ENCODE measurements around the gene LRRC56. TPM values are rescaled to one million over a fixed set of nuclear protein-coding genes. Genes with fewer than 3 reads are reported as not detected.

Gene LRRC56, protein sequence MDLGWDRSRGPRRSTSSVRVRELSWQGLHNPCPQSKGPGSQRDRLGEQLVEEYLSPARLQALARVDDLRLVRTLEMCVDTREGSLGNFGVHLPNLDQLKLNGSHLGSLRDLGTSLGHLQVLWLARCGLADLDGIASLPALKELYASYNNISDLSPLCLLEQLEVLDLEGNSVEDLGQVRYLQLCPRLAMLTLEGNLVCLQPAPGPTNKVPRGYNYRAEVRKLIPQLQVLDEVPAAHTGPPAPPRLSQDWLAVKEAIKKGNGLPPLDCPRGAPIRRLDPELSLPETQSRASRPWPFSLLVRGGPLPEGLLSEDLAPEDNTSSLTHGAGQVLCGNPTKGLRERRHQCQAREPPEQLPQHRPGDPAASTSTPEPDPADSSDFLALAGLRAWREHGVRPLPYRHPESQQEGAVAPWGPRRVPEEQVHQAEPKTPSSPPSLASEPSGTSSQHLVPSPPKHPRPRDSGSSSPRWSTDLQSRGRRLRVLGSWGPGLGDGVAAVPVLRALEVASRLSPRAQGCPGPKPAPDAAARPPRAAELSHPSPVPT
- 1 to 10 TPM; 2.8 to 3.2 TPM for total RNA-seq

DNA sequence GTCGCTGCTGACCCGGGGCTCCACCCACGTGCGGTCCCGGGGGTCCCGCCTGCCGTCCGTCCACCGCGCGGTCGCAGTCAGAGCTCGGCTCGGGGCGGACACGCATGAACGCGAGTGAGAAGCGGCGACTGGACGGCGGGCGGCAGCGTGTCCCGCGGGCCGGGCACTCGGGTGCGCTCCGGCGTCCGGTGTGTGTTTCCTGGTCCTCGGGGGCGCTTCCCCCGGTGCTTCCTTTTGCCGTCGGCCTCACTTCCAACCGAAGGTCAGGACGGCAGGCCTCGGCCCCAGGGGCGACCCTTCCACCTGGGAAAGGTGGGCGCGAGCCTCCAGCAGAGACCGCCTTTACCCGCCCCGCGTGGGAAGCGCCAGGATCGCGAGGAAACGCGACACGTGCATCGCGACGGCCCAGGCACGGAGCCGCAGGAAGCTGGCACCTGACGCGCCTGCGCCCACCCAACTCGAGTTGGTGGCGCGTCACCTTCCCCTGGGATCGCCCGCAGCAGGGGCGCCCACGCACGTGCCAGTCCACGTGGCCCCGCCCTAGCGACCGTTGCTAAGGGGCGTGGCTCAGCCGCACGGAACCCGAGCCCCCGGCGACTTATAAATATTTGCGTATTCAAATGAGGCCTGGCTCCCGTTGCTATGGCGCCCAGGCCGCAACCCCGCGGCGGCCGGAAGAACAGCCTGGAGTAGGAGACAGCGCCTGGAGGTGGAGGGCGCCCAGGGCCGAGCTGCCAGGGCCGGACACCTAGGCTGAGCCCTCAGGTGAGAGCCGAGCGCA lies at the start of gene LRRC56:
TSS of gene LRRC56 (plus strand) at position 687 of the 781 bp plus-strand sequence. CDS start 3,158 bp downstream, outside the sequence.
- H3K27ac ChIP-seq, result peak within 1 kb of the TSS; percentile 85
- TF ChIP-seq, protein P1, sequence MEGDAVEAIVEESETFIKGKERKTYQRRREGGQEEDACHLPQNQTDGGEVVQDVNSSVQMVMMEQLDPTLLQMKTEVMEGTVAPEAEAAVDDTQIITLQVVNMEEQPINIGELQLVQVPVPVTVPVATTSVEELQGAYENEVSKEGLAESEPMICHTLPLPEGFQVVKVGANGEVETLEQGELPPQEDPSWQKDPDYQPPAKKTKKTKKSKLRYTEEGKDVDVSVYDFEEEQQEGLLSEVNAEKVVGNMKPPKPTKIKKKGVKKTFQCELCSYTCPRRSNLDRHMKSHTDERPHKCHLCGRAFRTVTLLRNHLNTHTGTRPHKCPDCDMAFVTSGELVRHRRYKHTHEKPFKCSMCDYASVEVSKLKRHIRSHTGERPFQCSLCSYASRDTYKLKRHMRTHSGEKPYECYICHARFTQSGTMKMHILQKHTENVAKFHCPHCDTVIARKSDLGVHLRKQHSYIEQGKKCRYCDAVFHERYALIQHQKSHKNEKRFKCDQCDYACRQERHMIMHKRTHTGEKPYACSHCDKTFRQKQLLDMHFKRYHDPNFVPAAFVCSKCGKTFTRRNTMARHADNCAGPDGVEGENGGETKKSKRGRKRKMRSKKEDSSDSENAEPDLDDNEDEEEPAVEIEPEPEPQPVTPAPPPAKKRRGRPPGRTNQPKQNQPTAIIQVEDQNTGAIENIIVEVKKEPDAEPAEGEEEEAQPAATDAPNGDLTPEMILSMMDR (IDR thresholded peaks at IDR 0.05), result no peak
- peaks cover 8% of the 10 kb centered on the region for H3K36me3 ChIP-seq
- DNase-seq, result peak; percentile 94
- H3K4me1 ChIP-seq, result peaks cover 11% of the 10 kb centered on the region
- H3K27me3 ChIP-seq, result no peaks in the 10 kb centered on the region
- intact Hi-C loops (cut with DNase I), result no loop called here
- no peaks in the 10 kb centered on the region for H3K9me3 ChIP-seq
- peak within 1 kb of the TSS; percentile 35 to 66 for H3K9ac ChIP-seq (ENCODE audit: low read depth in 2 of 2, low read length in 2 of 2)
- H3K4me3 ChIP-seq, result peak within 1 kb of the TSS; percentile 80

DNA sequence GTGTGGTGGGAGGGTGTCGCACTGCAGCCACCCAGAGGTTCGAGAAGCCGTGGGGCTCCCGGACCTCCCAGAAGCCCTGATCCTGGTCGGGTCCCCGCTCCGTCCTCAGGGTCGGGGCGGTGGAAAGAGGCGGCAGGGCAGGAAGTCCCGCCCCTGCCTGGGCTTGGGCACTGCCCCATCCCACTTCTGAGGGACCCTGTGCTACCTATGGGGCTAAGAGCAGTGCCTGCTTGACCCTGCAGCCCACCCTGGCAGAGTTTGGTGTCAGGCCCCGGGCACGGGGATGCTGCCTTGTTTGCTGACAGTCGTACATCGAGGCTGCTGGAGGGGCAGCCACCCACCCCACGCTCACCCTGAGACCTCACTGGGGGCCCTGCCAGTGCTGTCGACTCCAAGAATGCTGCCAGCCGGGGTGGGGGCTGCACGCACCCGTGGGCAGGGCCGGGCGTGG lies 49.7 kb upstream of the LRRC56 start:
- Histone ChIP-seq H3K9me3 (no peaks in the 10 kb centered on the region), H3K27me3 (no peaks in the 10 kb centered on the region), H3K27ac (no peak overlapping the region), H3K4me3 (no peak overlapping the region), H3K4me1 (no peaks in the 10 kb centered on the region), H3K9ac (ENCODE audit: low read depth in 2 of 2, low read length in 2 of 2) (no peak overlapping the region), H3K36me3 (no peaks in the 10 kb centered on the region)
- intact Hi-C loops (cut with DNase I), result no loop called here
- DNase-seq, result no peak
- TF ChIP-seq, protein P1 (IDR thresholded peaks at IDR 0.05), result no peak

DNA sequence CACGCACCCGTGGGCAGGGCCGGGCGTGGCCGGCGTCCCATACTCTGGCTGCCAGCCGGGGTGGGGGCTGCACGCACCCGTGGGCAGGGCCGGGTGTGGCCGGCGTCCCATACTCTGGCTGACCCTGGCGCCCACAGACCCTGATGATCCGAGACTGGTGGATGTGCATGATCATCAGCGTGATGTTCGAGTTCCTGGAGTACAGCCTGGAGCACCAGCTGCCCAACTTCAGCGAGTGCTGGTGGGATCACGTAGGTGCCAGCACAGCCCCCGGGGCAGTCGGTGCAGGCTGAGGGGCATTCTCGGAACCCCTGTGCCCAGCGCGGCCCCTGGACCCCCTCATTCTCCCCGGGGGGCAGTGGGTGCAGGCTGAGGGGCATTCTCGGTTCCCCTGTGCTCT lies 49.3 kb upstream of the LRRC56 start:
- DNase-seq, result no peak
- intact Hi-C loops (cut with DNase I), result no loop called here
- Histone ChIP-seq H3K4me3 (no peak overlapping the region), H3K9me3 (no peaks in the 10 kb centered on the region), H3K4me1 (no peaks in the 10 kb centered on the region), H3K27ac (no peak overlapping the region), H3K36me3 (no peaks in the 10 kb centered on the region), H3K27me3 (no peaks in the 10 kb centered on the region), H3K9ac (ENCODE audit: low read depth in 2 of 2, low read length in 2 of 2) (no peak overlapping the region)
- TF ChIP-seq, protein P1 (IDR thresholded peaks at IDR 0.05), result no peak

DNA sequence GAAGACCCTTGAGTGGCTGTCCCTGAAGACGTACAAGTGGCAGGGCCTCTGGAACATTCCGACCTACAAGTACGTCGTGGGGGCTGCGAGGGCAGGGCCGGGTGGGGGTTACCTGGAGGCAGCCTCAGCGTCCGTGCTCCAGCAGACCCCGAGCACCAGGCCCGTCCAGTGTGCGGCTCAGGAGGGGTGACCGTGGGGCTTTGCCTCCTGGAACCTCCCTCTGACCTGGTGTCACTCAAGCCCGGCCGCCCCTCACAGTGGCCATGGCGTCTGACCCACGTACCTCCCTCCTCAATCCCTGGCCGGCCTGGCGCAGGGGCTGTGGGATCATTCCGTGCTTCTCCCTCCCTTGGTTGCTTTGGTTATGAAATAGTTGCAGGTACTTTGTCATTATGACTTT lies 48.7 kb upstream of the LRRC56 start:
- Histone ChIP-seq H3K27ac (no peak overlapping the region), H3K9me3 (no peaks in the 10 kb centered on the region), H3K4me3 (no peak overlapping the region), H3K9ac (ENCODE audit: low read depth in 2 of 2, low read length in 2 of 2) (no peak overlapping the region), H3K4me1 (no peaks in the 10 kb centered on the region), H3K36me3 (no peaks in the 10 kb centered on the region), H3K27me3 (no peaks in the 10 kb centered on the region)
- TF ChIP-seq, protein P1 (IDR thresholded peaks at IDR 0.05), result no peak
- no peak for DNase-seq
- intact Hi-C loops (cut with DNase I), result no loop called here

DNA sequence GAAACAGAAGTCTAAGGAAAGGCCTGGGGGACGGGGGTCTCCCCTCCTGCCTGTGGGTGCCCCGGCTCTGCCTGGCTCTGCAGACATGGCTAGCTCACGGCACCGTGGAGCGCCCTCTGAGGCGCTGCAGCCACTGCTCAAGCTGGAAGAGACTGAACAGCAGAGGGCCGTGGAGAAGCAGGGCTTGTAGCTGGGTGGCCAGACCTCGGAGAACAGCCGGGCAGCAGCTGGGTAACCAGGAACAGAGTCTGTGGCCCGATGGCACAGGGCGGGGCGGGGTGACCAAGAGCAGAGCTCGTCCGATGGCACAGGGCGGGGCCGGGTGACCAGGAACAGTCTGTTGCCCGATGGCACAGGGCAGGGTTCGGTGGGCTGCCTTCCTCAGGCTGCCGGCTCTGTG lies 48.3 kb upstream of the LRRC56 start:
- H3K4me3 ChIP-seq, result no peak overlapping the region
- intact Hi-C loops (cut with DNase I), result no loop called here
- no peaks in the 10 kb centered on the region for H3K27me3 ChIP-seq
- H3K9ac ChIP-seq (ENCODE audit: low read depth in 2 of 2, low read length in 2 of 2), result no peak overlapping the region
- H3K9me3 ChIP-seq, result no peaks in the 10 kb centered on the region
- TF ChIP-seq, protein P1 (IDR thresholded peaks at IDR 0.05), result no peak
- no peak overlapping the region for H3K27ac ChIP-seq
- no peaks in the 10 kb centered on the region for H3K4me1 ChIP-seq
- H3K36me3 ChIP-seq, result no peaks in the 10 kb centered on the region
- DNase-seq, result peak; percentile 37
